ACHN (cell line): Measurements from ENCODE around the gene SLC22A5.

Experiments
- DNase-seq: peaks from one replicate; pipeline ENCODE4 v3.0.0-alpha.2; 2015
- in situ Hi-C: cut with HindIII; loops from 2 replicates; pipeline ENCODE4 v1.10.0; 2017; ENCODE audit warnings: low sequenced_read_pairs, low pct_ligation_motif_present, low pct_unique_long_range_greater_than_20kb

SLC22A5 gene

DNA sequence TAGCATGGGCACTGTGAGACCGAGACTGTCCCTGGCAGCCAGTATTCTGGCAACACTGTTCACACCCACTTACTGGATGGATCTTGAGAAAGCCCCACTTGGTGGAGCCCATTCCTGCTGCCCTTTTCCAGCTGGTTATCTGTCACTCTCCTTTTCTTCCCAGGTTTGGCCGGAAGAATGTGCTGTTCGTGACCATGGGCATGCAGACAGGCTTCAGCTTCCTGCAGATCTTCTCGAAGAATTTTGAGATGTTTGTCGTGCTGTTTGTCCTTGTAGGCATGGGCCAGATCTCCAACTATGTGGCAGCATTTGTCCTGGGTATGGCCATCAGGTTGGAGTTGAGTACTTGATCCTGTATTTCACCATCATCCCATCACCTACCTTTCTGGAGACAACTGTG lies 14.5 kb downstream of the SLC22A5 start:
- in situ Hi-C loops = loop anchor here (25.0 kb wide), 1 partner anchor 103 kb away; the partner anchor contains the start of gene IRF1
- no peak for DNase-seq

GRCh38 chr5:132384506-132385050 lies 15.1 kb downstream of the SLC22A5 start:
- in situ Hi-C loops = loop anchor here (25.0 kb wide), 1 partner anchor 103 kb away; the partner anchor contains the start of gene IRF1
- DNase-seq = no peak

DNA sequence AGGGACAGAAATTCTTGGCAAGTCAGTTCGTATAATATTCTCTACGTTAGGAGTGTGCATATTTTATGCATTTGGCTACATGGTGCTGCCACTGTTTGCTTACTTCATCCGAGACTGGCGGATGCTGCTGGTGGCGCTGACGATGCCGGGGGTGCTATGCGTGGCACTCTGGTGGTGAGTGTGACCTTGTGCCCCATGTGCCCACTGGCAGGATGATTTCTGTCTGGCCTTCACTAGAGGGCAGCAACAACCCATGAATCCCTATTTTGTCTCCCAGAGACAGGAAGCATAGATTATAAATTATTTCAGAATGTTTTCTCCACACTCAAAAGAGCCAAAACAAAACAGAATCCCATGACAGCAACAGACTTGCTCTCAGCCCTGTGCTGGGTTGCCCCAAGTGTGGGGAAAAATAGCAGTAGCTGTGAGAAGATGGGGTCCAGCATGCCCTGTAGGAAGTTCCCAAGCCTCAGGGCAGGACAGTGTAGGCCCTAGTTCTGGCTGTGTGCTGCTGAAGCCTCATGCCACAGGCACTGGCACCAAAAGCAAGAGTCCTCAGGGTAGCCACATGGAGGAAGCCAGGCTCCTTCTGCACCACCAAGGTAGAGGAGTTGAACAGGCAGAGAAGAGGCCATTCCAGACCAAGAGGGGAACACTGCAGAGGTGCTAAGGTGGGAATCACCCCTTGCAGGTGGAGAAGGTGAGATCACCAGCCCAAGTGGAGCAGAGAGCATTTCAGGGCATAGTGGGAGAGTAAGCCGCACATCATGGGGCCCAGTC lies 16.0 kb downstream of the SLC22A5 start:
- in situ Hi-C loops = loop anchor here (25.0 kb wide), 1 partner anchor 102 kb away; the partner anchor contains the start of gene IRF1
- peak; percentile 67 for DNase-seq

DNA sequence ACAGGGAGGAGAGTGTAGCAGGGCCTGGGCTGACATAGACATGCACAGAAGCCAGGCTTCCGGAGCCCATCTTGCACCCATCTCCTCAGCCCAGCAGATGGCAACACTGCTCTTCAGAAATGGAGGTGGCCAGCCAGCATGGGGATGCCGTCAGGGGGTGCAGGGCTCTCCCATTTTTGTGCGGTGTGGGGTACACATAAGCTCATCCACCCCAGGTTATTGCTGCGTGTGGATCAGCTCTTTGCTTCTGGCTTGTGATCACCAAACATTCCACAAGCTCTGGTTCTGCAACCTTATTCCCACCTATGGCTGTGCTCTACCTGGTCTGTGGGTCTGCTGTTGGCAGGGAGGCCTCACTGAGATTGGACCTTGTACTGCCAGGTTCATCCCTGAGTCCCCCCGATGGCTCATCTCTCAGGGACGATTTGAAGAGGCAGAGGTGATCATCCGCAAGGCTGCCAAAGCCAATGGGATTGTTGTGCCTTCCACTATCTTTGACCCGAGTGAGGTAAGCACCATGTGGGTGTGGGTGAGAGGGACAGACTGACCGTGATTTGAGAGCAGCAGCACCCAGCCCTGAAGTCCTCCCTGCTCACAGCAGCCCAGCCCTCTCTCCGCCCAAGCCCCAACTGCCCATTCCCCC lies 17.3 kb downstream of the SLC22A5 start:
- DNase-seq = peak; percentile 78
- in situ Hi-C loops = loop anchor here (25.0 kb wide), 1 partner anchor 101 kb away; the partner anchor contains the start of gene IRF1

- in situ Hi-C loops = loop anchor here (25.0 kb wide), 1 partner anchor 100 kb away; the partner anchor contains the start of gene IRF1
- DNase-seq = peak; percentile 96
Observed at GRCh38 chr5:132387640-132388117, 18.2 kb downstream of the SLC22A5 start.

DNA sequence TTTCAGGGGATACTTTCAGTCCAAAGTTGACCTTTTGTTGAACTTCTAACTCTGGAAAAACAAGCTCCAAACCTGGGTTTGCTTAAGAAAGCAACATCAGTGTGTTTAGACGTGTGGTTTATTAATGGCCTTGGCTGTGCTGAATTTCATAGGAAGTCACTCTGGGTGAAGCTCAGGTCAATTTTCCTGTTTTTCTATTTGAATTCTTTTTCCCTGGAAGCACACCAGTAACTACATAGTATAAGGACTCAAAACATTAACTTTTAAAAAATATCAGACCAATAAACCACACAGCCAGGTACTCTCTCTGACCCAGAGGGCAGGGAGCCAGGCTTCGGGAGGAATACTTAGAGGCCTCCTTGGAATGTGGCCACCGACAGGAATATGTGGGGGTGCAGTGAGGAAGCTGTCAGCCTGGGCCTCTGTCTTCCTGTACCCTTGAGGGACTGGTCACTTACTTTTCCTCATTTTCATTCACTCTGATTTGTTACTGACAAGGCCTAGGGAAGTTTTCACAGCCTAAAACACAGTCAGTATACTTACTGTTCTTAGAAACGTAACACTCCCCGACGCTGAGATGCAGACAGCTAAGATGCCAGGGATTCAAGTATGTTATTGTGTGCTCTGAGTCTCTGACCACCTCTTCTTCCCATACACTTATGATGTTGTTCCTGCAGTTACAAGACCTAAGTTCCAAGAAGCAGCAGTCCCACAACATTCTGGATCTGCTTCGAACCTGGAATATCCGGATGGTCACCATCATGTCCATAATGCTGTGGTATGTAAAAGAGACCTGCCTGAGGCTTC lies 18.9 kb downstream of the SLC22A5 start:
- peak; percentile 65 for DNase-seq
- in situ Hi-C loops = loop anchor here (25.0 kb wide), 1 partner anchor 99 kb away; the partner anchor contains the start of gene IRF1

DNA sequence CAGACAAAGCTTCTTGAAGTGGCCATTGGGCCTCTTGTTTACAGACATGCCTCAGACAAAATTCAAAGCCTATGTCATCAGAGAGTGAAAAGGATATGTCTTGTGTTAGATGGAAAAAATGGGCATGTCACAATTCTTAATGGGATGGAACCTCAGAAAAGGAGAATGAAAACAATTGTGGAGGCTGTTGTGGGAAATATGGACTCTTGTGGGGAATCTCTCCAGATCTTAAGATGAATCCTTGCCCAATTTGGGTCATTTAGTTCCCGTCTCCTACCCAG lies 19.5 kb downstream of the SLC22A5 start:
- in situ Hi-C loops = loop anchor here (25.0 kb wide), 1 partner anchor 98 kb away; the partner anchor contains the start of gene IRF1
- no peak for DNase-seq

DNA sequence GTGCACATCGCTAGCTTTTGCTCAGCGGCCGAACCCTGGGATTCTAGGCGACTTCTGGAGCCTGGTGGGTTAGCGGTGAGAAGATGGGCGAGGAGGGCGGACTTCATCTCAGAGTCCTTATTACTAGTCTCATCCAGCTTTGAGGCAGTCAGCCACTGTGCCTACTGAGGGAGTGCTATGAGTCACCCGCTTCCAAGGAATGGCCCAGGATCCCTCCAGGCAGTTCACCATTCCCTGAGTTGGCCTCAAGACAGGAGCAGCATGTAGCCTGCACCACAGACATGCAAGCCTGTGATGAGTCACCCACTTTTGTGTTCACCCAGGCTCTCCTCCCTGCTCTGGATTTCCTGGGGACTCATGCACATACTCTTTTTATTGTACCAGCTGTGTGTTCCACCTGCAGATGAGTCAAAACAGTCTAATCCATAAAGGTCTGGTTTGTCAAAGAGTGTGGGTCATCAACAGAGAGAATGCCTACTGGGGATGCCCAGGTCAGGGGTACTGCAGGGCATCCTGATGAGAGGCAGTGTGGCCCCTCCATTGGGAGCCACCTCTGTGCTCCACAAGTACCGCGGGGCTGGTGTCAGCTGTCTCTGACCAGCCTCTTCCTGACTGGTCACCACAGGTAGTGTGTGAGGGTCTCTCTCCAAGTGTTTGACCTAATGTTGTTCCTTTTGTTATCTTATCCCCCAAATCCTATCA lies 20.2 kb downstream of the SLC22A5 start:
- DNase-seq = peak; percentile 99
- in situ Hi-C loops = loop anchor here (25.0 kb wide), 1 partner anchor 98 kb away; the partner anchor contains the start of gene IRF1

DNA sequence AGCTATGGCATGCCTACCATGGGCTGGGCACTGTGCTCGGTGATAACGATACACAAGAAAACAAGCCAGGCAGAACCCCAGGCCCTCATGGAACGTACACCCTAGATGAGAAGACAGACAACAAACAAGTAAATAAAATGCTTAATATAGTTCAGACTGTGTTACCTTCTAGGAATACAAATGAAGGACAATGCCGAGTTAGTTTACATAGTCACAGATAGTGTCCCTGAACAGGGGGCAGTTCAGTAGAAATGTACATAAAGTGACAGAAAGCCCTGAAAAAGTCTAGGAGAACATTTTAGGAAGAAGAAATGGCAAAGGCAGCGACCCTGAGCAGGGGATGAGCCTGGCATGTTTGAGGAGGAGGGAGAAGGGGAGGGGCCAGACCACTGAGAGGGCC lies 21.7 kb downstream of the SLC22A5 start:
- no peak for DNase-seq
- in situ Hi-C loops = loop anchor here (25.0 kb wide), 1 partner anchor 96 kb away; the partner anchor contains the start of gene IRF1

GRCh38 chr5:132391870-132392269 lies 22.4 kb downstream of the SLC22A5 start:
- in situ Hi-C loops = loop anchor here (25.0 kb wide), 1 partner anchor 95 kb away; the partner anchor contains the start of gene IRF1
- no peak for DNase-seq

GRCh38 chr5:132392411-132392810 lies 22.9 kb downstream of the SLC22A5 start:
- no peak for DNase-seq
- in situ Hi-C loops = loop anchor here (25.0 kb wide), 1 partner anchor 95 kb away; the partner anchor contains the start of gene IRF1

- in situ Hi-C loops = loop anchor here (25.0 kb wide), 1 partner anchor 94 kb away; the partner anchor contains the start of gene IRF1
- DNase-seq = no peak
Observed at GRCh38 chr5:132392978-132393825, 23.7 kb downstream of the SLC22A5 start.

- DNase-seq = peak; percentile 49
- in situ Hi-C loops = loop anchor here (25.0 kb wide), 1 partner anchor 93 kb away; the partner anchor contains the start of gene IRF1
Observed at GRCh38 chr5:132394667-132395259, 25.3 kb downstream of the SLC22A5 start.

- in situ Hi-C loops = loop anchor here (25.0 kb wide), 1 partner anchor 91 kb away; the partner anchor contains the start of gene IRF1
- DNase-seq = no peak
Observed at GRCh38 chr5:132396589-132397031, 27.1 kb downstream of the SLC22A5 start.

GRCh38 chr5:132397224-132397623 lies 27.7 kb downstream of the SLC22A5 start:
- in situ Hi-C loops = loop anchor here (25.0 kb wide), 1 partner anchor 90 kb away; the partner anchor contains the start of gene IRF1

More at GRCh38 chr5:132397224-132397623, 27.7 kb downstream of the SLC22A5 start:
- DNase-seq = no peak
